Stomach (tissue), 9 donors: ENCODE data around the gene PANX3. TPM values are rescaled to one million over a fixed set of nuclear protein-coding genes. Genes with fewer than 3 reads are reported as not detected.
A peak's percentile ranks its signal among the peaks of the same experiment; 100 is the strongest.

Source experiments
- DNase-seq, 2 donors: peaks; one replicate each; pipeline versions ENCODE4 v3.0.0 to v3.0.0-alpha.2; 2013 to 2019
- H3K27ac ChIP-seq, 5 donors: fragments of 200-600 bp in 4 of 5; sonication (generic) in 4 of 5; one replicate each; pipeline ENCODE4 v1.5.1; 2013 to 2019; ENCODE audit warnings: mild to moderate bottlenecking in 1 of 5, moderate library complexity in 1 of 5
- H3K27me3 ChIP-seq, 3 donors: fragments of 200-600 bp; sonication (generic); one replicate each; pipeline ENCODE4 v1.5.1; 2017 to 2019; ENCODE audit warnings: mixed run types in 1 of 3
- H3K36me3 ChIP-seq, 4 donors: fragments of 200-600 bp; sonication (generic); 1 replicate in 3 of 4; 2 replicates in 1 of 4; pipeline ENCODE4 v1.5.1; 2016 to 2019
- H3K4me1 ChIP-seq, 4 donors: fragments of 200-600 bp; sonication (generic); one replicate each; pipeline ENCODE4 v1.5.1; 2016 to 2019
- H3K4me3 ChIP-seq, 4 donors: fragments of 200-600 bp; sonication (generic) in 3 of 4; one replicate each; pipeline ENCODE4 v1.5.1; 2016 to 2019; ENCODE audit warnings: mild to moderate bottlenecking in 1 of 4
- H3K9me3 ChIP-seq, 4 donors: fragments of 200-600 bp; sonication (generic); one replicate each; pipeline ENCODE4 v1.5.1; 2016 to 2019
- CTCF ChIP-seq, 7 experiments: fragments of 450-650 bp in 4 of 7; fragments of 200-600 bp in 3 of 7; sonication (generic) in 3 of 7; IDR thresholded peaks; one replicate each; pipeline ENCODE4 v1.5.1; 2016 to 2019; ENCODE audit warnings: antibody characterized with exemption in 7 of 7, control low read depth in 2 of 7, mild to moderate bottlenecking in 1 of 7
- EP300 ChIP-seq: sonication (generic); formaldehyde crosslinking; IDR thresholded peaks from one replicate; pipeline ENCODE4 v1.6.1; 2017; ENCODE audit warnings: antibody characterized with exemption
- POLR2A ChIP-seq, 4 donors: fragments of 450-650 bp; IDR thresholded peaks; one replicate each; pipeline ENCODE4 v1.6.1; 2016; ENCODE audit warnings: antibody characterized with exemption in 4 of 4, control low read depth in 2 of 4, mild to moderate bottlenecking in 1 of 4, moderate library complexity in 1 of 4
- POLR2AphosphoS5 ChIP-seq, 3 donors: sonication (generic); formaldehyde crosslinking; IDR thresholded peaks; one replicate each; pipeline ENCODE4 v1.6.1; 2016; ENCODE audit warnings: antibody characterized with exemption in 3 of 3
- WGBS, 5 donors: extraction: QIAGEN DNeasy Blood & Tissue Kit in 3 of 5; methylation state at CpG; one replicate each; pipeline versions ENCODE4 v1.1.5 to v1.1.7; 2013 to 2018; 5-methylcytosine and 5-hydroxymethylcytosine counted together
- intact Hi-C: fragments of 100-400 bp; cut with DNase I; formaldehyde crosslinking; loops from one replicate; pipeline ENCODE4 v1.15.1; 2023; ENCODE audit warnings: low total_unique reads
- polyA plus RNA-seq, 3 donors: library from polyadenylated mRNA; stranded (reverse); fragments of 200-250 nt; gene quantifications; one replicate each; pipeline ENCODE4 v1.2.3, GENCODE V29; 2013
- small RNA-seq, 4 donors: library from RNA; depleted of rRNA; stranded (forward); fragments of <200 nt; gene quantifications; one replicate each; pipeline ENCODE3, GENCODE V24; 2016
- total RNA-seq, 5 donors: library from RNA; depleted of rRNA; stranded (reverse); fragments of >200 nt; gene quantifications; one replicate each; pipeline versions ENCODE4 v1.1.0 to v1.2.3, GENCODE V29; 2014 to 2016
- donor health status: healthy with polysubstance abuse.
- donor health status: Bipolar disorder and iron deficiency.
- donor health status: healthy.

Gene PANX3
- total and polyA plus RNA-seq, 8 donors, result not detected

- no peak for DNase-seq
- Histone ChIP-seq H3K27ac (no peak overlapping the region), H3K9me3 (no peaks in the 10 kb centered on the region), H3K36me3 (peaks cover 0 to 46% (median 35%) of the 10 kb centered on the region in 4 donors), H3K27me3 (no peaks in the 10 kb centered on the region), H3K4me3 (no peak overlapping the region), H3K4me1 (peaks cover 1 to 5% (median 2%) of the 10 kb centered on the region in 4 donors)
- TF ChIP-seq POLR2A (IDR thresholded peaks at IDR 0.05) (no peak), POLR2AphosphoS5 (IDR thresholded peaks at IDR 0.05) (no peak), CTCF (IDR thresholded peaks at IDR 0.05) (no peak), EP300 (no peak)
- intact Hi-C loops, result loop anchor here (5.0 kb wide), 1 partner anchor 170 kb away; no protein-coding TSS in a partner anchor
- WGBS, 5 donors, result 91 to 99% (median 97%) methylated on average over 3 of the region's 3 CpGs
These were observed 56.4 kb downstream of the PANX3 start for GRCh38 chr11:124667601-124668000.

- Histone ChIP-seq H3K36me3 (peaks cover 0 to 35% (median 27%) of the 10 kb centered on the region in 4 donors), H3K9me3 (no peaks in the 10 kb centered on the region), H3K4me1 (peaks cover 6 to 14% (median 12%) of the 10 kb centered on the region in 4 donors), H3K27ac (no peak overlapping the region), H3K27me3 (no peaks in the 10 kb centered on the region), H3K4me3 (no peak overlapping the region)
- intact Hi-C loops, result loop anchor here (5.0 kb wide), 1 partner anchor 168 kb away; no protein-coding TSS in a partner anchor
- WGBS, 5 donors, result 22 to 24% (median 23%) methylated on average over 8 of the region's 8 CpGs
- TF ChIP-seq EP300 (no peak), CTCF (IDR thresholded peaks at IDR 0.05) (peak in 5 of 7 experiments; percentile 67 to 92 (median 75)), POLR2AphosphoS5 (IDR thresholded peaks at IDR 0.05) (no peak), POLR2A (IDR thresholded peaks at IDR 0.05) (no peak)
- DNase-seq, result peak; percentile 33 to 79
These were observed 58.0 kb downstream of the PANX3 start for GRCh38 chr11:124669193-124669592.

Small RNAs within 50 kb of the gene (small RNA-seq; reads per million reads assigned to genes)
- 0 reads per million in 4 donors for gene RNA5SP352

Other genes starting within 250 kb of the PANX3 start
- not detected for gene OR8B2, start 226.9 kb upstream of the PANX3 start, total RNA-seq
- gene OR8B2, start 226.9 kb upstream of the PANX3 start, polyA plus RNA-seq, result not detected
- gene OR8B3, start 212.4 kb upstream of the PANX3 start, total RNA-seq, result not detected
- not detected for gene OR8B3, start 212.4 kb upstream of the PANX3 start, polyA plus RNA-seq
- not detected for gene OR8B4, start 186.6 kb upstream of the PANX3 start, total RNA-seq
- not detected for gene OR8B4, start 186.6 kb upstream of the PANX3 start, polyA plus RNA-seq
- gene OR8B8, start 165.7 kb upstream of the PANX3 start, total RNA-seq, result not detected
- not detected for gene OR8B8, start 165.7 kb upstream of the PANX3 start, polyA plus RNA-seq
- gene OR8B12, start 67.8 kb upstream of the PANX3 start, total RNA-seq, result not detected
- not detected for gene OR8B12, start 67.8 kb upstream of the PANX3 start, polyA plus RNA-seq
- not detected for gene OR8A1, start 41.4 kb upstream of the PANX3 start, total RNA-seq
- not detected for gene OR8A1, start 41.4 kb upstream of the PANX3 start, polyA plus RNA-seq
- 100 to 1,000 TPM in 2 of 5 donors, 10 to 100 TPM in 3; 16.9 to 130 (median 68.5) TPM for gene TBRG1, start 11.4 kb downstream of the PANX3 start, total RNA-seq
- 10 to 100 TPM; 21.9 to 30.2 (median 22.3) TPM for gene TBRG1, start 11.4 kb downstream of the PANX3 start, polyA plus RNA-seq
- gene SIAE, start 62.3 kb downstream of the PANX3 start, total RNA-seq, result 10 to 100 TPM in 3 of 5 donors, 1 to 10 TPM in 2; 1.2 to 22.6 (median 11.0) TPM
- gene SIAE, start 62.3 kb downstream of the PANX3 start, polyA plus RNA-seq, result 10 to 100 TPM in 1 of 3 donors, 1 to 10 TPM in 2; 2.7 to 12.2 (median 9.2) TPM
- 10 to 100 TPM in 1 of 5 donors, 1 to 10 TPM in 2, not detected in 2; 1.8 to 26.8 (median 4.0) TPM for gene SPA17, start 62.5 kb downstream of the PANX3 start, total RNA-seq
- 10 to 100 TPM in 2 of 3 donors, 1 to 10 TPM in 1; 8.6 to 14.4 (median 10.7) TPM for gene SPA17, start 62.5 kb downstream of the PANX3 start, polyA plus RNA-seq
- gene NRGN, start 128.5 kb downstream of the PANX3 start, total RNA-seq, result under 1 TPM in 2 of 5 donors, not detected in 3; 0.37 to 0.87 TPM
- gene NRGN, start 128.5 kb downstream of the PANX3 start, polyA plus RNA-seq, result 1 to 10 TPM in 2 of 3 donors, not detected in 1; 3.1 to 5.5 TPM
- gene VSIG2, start 140.8 kb downstream of the PANX3 start, total RNA-seq, result 100 to 1,000 TPM in 3 of 5 donors, 10 to 100 TPM in 2; 80.5 to 419 (median 147) TPM
- 100 to 1,000 TPM; 178 to 219 (median 196) TPM for gene VSIG2, start 140.8 kb downstream of the PANX3 start, polyA plus RNA-seq
- 10 to 100 TPM in 1 of 5 donors, 1 to 10 TPM in 4; 4.1 to 11.3 (median 9.4) TPM for gene ESAM, start 150.9 kb downstream of the PANX3 start, total RNA-seq
- gene ESAM, start 150.9 kb downstream of the PANX3 start, polyA plus RNA-seq, result 10 to 100 TPM in 2 of 3 donors, 1 to 10 TPM in 1; 8.1 to 19.6 (median 13.9) TPM
- 10 to 100 TPM in 3 of 5 donors, 1 to 10 TPM in 2; 3.2 to 40.2 (median 20.9) TPM for gene MSANTD2, start 189.0 kb downstream of the PANX3 start, total RNA-seq
- gene MSANTD2, start 189.0 kb downstream of the PANX3 start, polyA plus RNA-seq, result 10 to 100 TPM in 1 of 3 donors, 1 to 10 TPM in 2; 2.8 to 11.3 (median 3.1) TPM